ENCODE results near the gene NDUFV3.

DNA sequence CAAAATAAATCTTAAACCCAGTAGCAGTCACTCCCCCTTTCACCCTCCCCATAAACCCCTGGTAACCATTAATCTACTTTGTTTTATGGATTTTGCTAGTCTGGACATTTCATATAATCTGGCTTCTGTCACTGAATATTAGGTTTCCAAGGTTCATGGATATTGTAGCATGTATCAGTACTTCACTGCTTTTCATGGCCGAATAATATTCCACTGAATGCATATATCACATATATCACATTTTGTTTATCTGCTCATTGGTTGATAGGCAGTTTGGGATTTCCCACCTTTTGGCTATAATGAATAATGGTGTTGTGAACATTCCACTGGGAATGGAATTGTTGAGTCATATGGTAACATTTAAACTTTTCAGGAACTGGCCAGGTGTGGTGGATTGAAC is 9.2 kb upstream of the NDUFV3 start:
- TF ChIP-seq, protein P1, sequence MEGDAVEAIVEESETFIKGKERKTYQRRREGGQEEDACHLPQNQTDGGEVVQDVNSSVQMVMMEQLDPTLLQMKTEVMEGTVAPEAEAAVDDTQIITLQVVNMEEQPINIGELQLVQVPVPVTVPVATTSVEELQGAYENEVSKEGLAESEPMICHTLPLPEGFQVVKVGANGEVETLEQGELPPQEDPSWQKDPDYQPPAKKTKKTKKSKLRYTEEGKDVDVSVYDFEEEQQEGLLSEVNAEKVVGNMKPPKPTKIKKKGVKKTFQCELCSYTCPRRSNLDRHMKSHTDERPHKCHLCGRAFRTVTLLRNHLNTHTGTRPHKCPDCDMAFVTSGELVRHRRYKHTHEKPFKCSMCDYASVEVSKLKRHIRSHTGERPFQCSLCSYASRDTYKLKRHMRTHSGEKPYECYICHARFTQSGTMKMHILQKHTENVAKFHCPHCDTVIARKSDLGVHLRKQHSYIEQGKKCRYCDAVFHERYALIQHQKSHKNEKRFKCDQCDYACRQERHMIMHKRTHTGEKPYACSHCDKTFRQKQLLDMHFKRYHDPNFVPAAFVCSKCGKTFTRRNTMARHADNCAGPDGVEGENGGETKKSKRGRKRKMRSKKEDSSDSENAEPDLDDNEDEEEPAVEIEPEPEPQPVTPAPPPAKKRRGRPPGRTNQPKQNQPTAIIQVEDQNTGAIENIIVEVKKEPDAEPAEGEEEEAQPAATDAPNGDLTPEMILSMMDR (IDR thresholded peaks at IDR 0.05) = no peak
- TF ChIP-seq ZFX (IDR thresholded peaks at IDR 0.05; ENCODE audit: borderline replicate concordance) = no peak
